GM19324 (cell line): ENCODE measurements around the gene MYOM3.
A peak's percentile ranks its signal among the peaks of the same experiment; 100 is the strongest.

ENCODE experiments used
- ATAC-seq: cut with Tn5 transposase; IDR thresholded peaks from one replicate; pipeline ENCODE4 v1.9.1; 2021; ENCODE audit warnings: mild to moderate bottlenecking, moderate library complexity; ENCODE audit not compliant: unreplicated experiment, low FRiP score

The MYOM3 gene

GRCh38 chr1:24111996-24112779 is at the start of gene MYOM3:
MYOM3 (minus strand) TSS chr1:24112135; CDS start chr1:24108636, 3,499 bp downstream.
- no peak for ATAC-seq

- no peak for ATAC-seq
Measured at GRCh38 chr1:24161270-24161669, 49.3 kb upstream of the MYOM3 start.

GRCh38 chr1:24159366-24159765 is 47.4 kb upstream of the MYOM3 start:
- ATAC-seq, result no peak

- no peak for ATAC-seq
Measured at GRCh38 chr1:24157918-24158481, 46.1 kb upstream of the MYOM3 start.

GRCh38 chr1:24156542-24157260 is 44.8 kb upstream of the MYOM3 start:
- no peak for ATAC-seq

GRCh38 chr1:24155011-24155782 is 43.3 kb upstream of the MYOM3 start:
- no peak for ATAC-seq

- no peak for ATAC-seq
Measured at GRCh38 chr1:24154215-24154614, 42.3 kb upstream of the MYOM3 start.

- no peak for ATAC-seq
Measured at GRCh38 chr1:24152631-24153494, 40.9 kb upstream of the MYOM3 start.

- ATAC-seq, result no peak
Measured at GRCh38 chr1:24151175-24151533, 39.2 kb upstream of the MYOM3 start.

- ATAC-seq, result peak; percentile 57
Measured at GRCh38 chr1:24150234-24151174, 38.6 kb upstream of the MYOM3 start.

- ATAC-seq, result no peak
Measured at GRCh38 chr1:24149866-24150233, 37.9 kb upstream of the MYOM3 start.

GRCh38 chr1:24147816-24148215 is 35.9 kb upstream of the MYOM3 start:
- ATAC-seq, result no peak

GRCh38 chr1:24147194-24147593 is 35.3 kb upstream of the MYOM3 start:
- no peak for ATAC-seq

GRCh38 chr1:24142546-24143534 is 30.9 kb upstream of the MYOM3 start, which contains the start of gene IL22RA1:
IL22RA1 (minus strand) TSS chr1:24143140; CDS start chr1:24143082, 58 bp downstream.
- ATAC-seq, result no peak

- no peak for ATAC-seq
Measured at GRCh38 chr1:24141311-24141997, 29.5 kb upstream of the MYOM3 start.

GRCh38 chr1:24140741-24141181 is 28.8 kb upstream of the MYOM3 start:
- ATAC-seq, result no peak

- ATAC-seq, result no peak
Measured at GRCh38 chr1:24139841-24140425, 28.0 kb upstream of the MYOM3 start.
